ENCODE results near the gene ENPP7.

ENPP7 gene

GRCh38 chr17:79785900-79786810 lies 55.4 kb downstream of the ENPP7 start:
- no peaks in the 10 kb centered on the region for H3K9me3 ChIP-seq (ENCODE audit: severe bottlenecking)
- no peak for DNase-seq
- TF ChIP-seq CTCF (IDR thresholded peaks at IDR 0.05; ENCODE audit: low read depth, low read length): no peak
- no peak overlapping the region for H3K4me3 ChIP-seq (ENCODE audit: low read depth, low read length)
- H3K36me3 ChIP-seq: peaks cover 59% of the 10 kb centered on the region
- H3K27ac ChIP-seq: no peak overlapping the region
- no peaks in the 10 kb centered on the region for H3K27me3 ChIP-seq (ENCODE audit: insufficient read depth, low read depth, severe bottlenecking)

GRCh38 chr17:79786930-79787643 lies 56.3 kb downstream of the ENPP7 start:
- peaks cover 50% of the 10 kb centered on the region for H3K36me3 ChIP-seq
- H3K27me3 ChIP-seq (ENCODE audit: insufficient read depth, low read depth, severe bottlenecking): no peaks in the 10 kb centered on the region
- H3K27ac ChIP-seq: no peak overlapping the region
- no peaks in the 10 kb centered on the region for H3K9me3 ChIP-seq (ENCODE audit: severe bottlenecking)
- no peak for DNase-seq
- TF ChIP-seq CTCF (IDR thresholded peaks at IDR 0.05; ENCODE audit: low read depth, low read length): no peak
- no peak overlapping the region for H3K4me3 ChIP-seq (ENCODE audit: low read depth, low read length)

GRCh38 chr17:79788455-79788854 lies 57.7 kb downstream of the ENPP7 start:
- H3K4me3 ChIP-seq (ENCODE audit: low read depth, low read length): no peak overlapping the region
- TF ChIP-seq CTCF (IDR thresholded peaks at IDR 0.05; ENCODE audit: low read depth, low read length): no peak
- H3K36me3 ChIP-seq: peaks cover 39% of the 10 kb centered on the region
- H3K27ac ChIP-seq: no peak overlapping the region
- DNase-seq: no peak
- no peaks in the 10 kb centered on the region for H3K27me3 ChIP-seq (ENCODE audit: insufficient read depth, low read depth, severe bottlenecking)
- no peaks in the 10 kb centered on the region for H3K9me3 ChIP-seq (ENCODE audit: severe bottlenecking)

- TF ChIP-seq CTCF (IDR thresholded peaks at IDR 0.05; ENCODE audit: low read depth, low read length): no peak
- DNase-seq: peak; percentile 76
- H3K4me3 ChIP-seq (ENCODE audit: low read depth, low read length): peak overlapping the region; percentile 58
- H3K36me3 ChIP-seq: peaks cover 37% of the 10 kb centered on the region
- H3K9me3 ChIP-seq (ENCODE audit: severe bottlenecking): no peaks in the 10 kb centered on the region
- H3K27ac ChIP-seq: no peak overlapping the region
- H3K27me3 ChIP-seq (ENCODE audit: insufficient read depth, low read depth, severe bottlenecking): no peaks in the 10 kb centered on the region
Observed at GRCh38 chr17:79788989-79789942, 58.5 kb downstream of the ENPP7 start.

GRCh38 chr17:79789943-79790804 lies 59.4 kb downstream of the ENPP7 start:
- H3K27me3 ChIP-seq (ENCODE audit: insufficient read depth, low read depth, severe bottlenecking): no peaks in the 10 kb centered on the region
- H3K9me3 ChIP-seq (ENCODE audit: severe bottlenecking): no peaks in the 10 kb centered on the region
- H3K27ac ChIP-seq: no peak overlapping the region; the same call in 1 of the 2 replicates
- H3K4me3 ChIP-seq (ENCODE audit: low read depth, low read length): peak overlapping the region; percentile 58
- TF ChIP-seq CTCF (IDR thresholded peaks at IDR 0.05; ENCODE audit: low read depth, low read length): peak; percentile 81
- H3K36me3 ChIP-seq: peaks cover 37% of the 10 kb centered on the region
- DNase-seq: peak; percentile 78

Data from WERI-Rb-1 (cell line).